H9 (cell line): Measurements from ENCODE around the gene CD1C. TPM values are rescaled to one million over a fixed set of nuclear protein-coding genes. Genes with fewer than 3 reads are reported as not detected.

Source experiments
- DNase-seq: peaks from one replicate; pipeline ENCODE4 v3.0.0-alpha.2; 2017
- H2AFZ ChIP-seq: one replicate; pipeline ENCODE4 v1.6.1; 2013; ENCODE audit warnings: mild to moderate bottlenecking, low read length, control low read depth, moderate library complexity
- H2AK5ac ChIP-seq: 2 replicates; pipeline ENCODE4 v1.6.1; 2013; ENCODE audit warnings: low read length, control low read depth, mixed read lengths; ENCODE audit not compliant: insufficient read length
- H2BK120ac ChIP-seq: one replicate; pipeline ENCODE4 v1.6.1; 2013; ENCODE audit warnings: low read depth, mild to moderate bottlenecking, low read length, control low read depth, inconsistent platforms; ENCODE audit not compliant: poor library complexity, severe bottlenecking
- H2BK12ac ChIP-seq: 2 replicates; pipeline ENCODE4 v1.6.1; 2013; ENCODE audit warnings: low read length, control low read depth, mixed read lengths, low read depth; ENCODE audit not compliant: insufficient read length
- H2BK15ac ChIP-seq: 2 replicates; pipeline ENCODE4 v1.6.1; 2013; ENCODE audit warnings: low read depth, low read length, control low read depth
- H2BK20ac ChIP-seq: one replicate; pipeline ENCODE4 v1.6.1; 2013; ENCODE audit warnings: low read depth, mild to moderate bottlenecking, low read length, control low read depth, inconsistent platforms; ENCODE audit not compliant: poor library complexity, severe bottlenecking
- H2BK5ac ChIP-seq: 2 replicates; pipeline ENCODE4 v1.6.1; 2013; ENCODE audit warnings: low read length, control low read depth, mixed read lengths; ENCODE audit not compliant: insufficient read length
- H3K14ac ChIP-seq: 2 replicates; pipeline ENCODE4 v1.6.1; 2013; ENCODE audit warnings: low read length, control low read depth; ENCODE audit not compliant: insufficient read depth
- H3K18ac ChIP-seq: 2 replicates; pipeline ENCODE4 v1.6.1; 2013; ENCODE audit warnings: low read depth, mild to moderate bottlenecking, mixed read lengths, low read length, control low read depth; ENCODE audit not compliant: insufficient read length
- H3K23ac ChIP-seq: 2 replicates; pipeline ENCODE4 v1.6.1; 2013; ENCODE audit warnings: low read length, control low read depth, mixed read lengths, low read depth; ENCODE audit not compliant: insufficient read length
- H3K23me2 ChIP-seq: 2 replicates; pipeline ENCODE4 v1.6.1; 2013; ENCODE audit warnings: low read depth, mild to moderate bottlenecking, mixed read lengths, low read length, control low read depth; ENCODE audit not compliant: insufficient read length, poor library complexity, severe bottlenecking
- H3K27ac ChIP-seq: 2 replicates; pipeline ENCODE4 v1.5.1; 2013; ENCODE audit warnings: low read length, control low read depth, mixed read lengths, low read depth; ENCODE audit not compliant: insufficient read length
- H3K27me3 ChIP-seq: 2 replicates; pipeline ENCODE4 v1.6.1; 2013; ENCODE audit warnings: low read length, control low read depth, inconsistent platforms; ENCODE audit not compliant: insufficient read depth
- H3K4ac ChIP-seq: 2 replicates; pipeline ENCODE4 v1.6.1; 2013; ENCODE audit warnings: low read depth, mild to moderate bottlenecking, control low read depth, inconsistent platforms, low read length, moderate library complexity
- H3K4me1 ChIP-seq: 2 replicates; pipeline ENCODE4 v1.6.1; 2013; ENCODE audit warnings: low read length, control low read depth, inconsistent platforms; ENCODE audit not compliant: insufficient read depth
- H3K4me2 ChIP-seq: 2 replicates; pipeline ENCODE4 v1.6.1; 2013; ENCODE audit warnings: low read length, control low read depth, mixed read lengths; ENCODE audit not compliant: insufficient read length, insufficient read depth
- H3K56ac ChIP-seq: 2 replicates; pipeline ENCODE4 v1.6.1; 2013; ENCODE audit warnings: low read depth, mild to moderate bottlenecking, mixed read lengths, low read length, control low read depth; ENCODE audit not compliant: insufficient read length
- H3K79me1 ChIP-seq: 2 replicates; pipeline ENCODE4 v1.6.1; 2013; ENCODE audit warnings: low read depth, mild to moderate bottlenecking, moderate library complexity, low read length, control low read depth, inconsistent platforms; ENCODE audit not compliant: insufficient read depth, poor library complexity, severe bottlenecking
- H3K79me2 ChIP-seq: 2 replicates; pipeline ENCODE4 v1.6.1; 2013; ENCODE audit warnings: low read length, control low read depth, inconsistent platforms; ENCODE audit not compliant: insufficient read depth
- H3K9ac ChIP-seq: 2 replicates; pipeline ENCODE4 v1.6.1; 2013; ENCODE audit warnings: low read length, control low read depth, mixed read lengths; ENCODE audit not compliant: insufficient read length; ENCODE audit errors: extremely low read depth
- H3K9me3 ChIP-seq: one replicate; pipeline ENCODE4 v1.6.1; 2013; ENCODE audit warnings: low read depth, low read length, inconsistent platforms; ENCODE audit not compliant: control insufficient read depth
- H3T11ph ChIP-seq: one replicate; pipeline ENCODE4 v1.6.1; 2013; ENCODE audit warnings: mild to moderate bottlenecking, low read length, control low read depth, inconsistent platforms
- H4K20me1 ChIP-seq: one replicate; pipeline ENCODE4 v1.6.1; 2013; ENCODE audit not compliant: control insufficient read depth, insufficient read length, insufficient read depth
- H4K5ac ChIP-seq: 2 replicates; pipeline ENCODE4 v1.6.1; 2013; ENCODE audit warnings: low read depth, mild to moderate bottlenecking, mixed read lengths, low read length, control low read depth; ENCODE audit not compliant: insufficient read length
- H4K8ac ChIP-seq: replicated peaks from 2 replicates; pipeline ENCODE4 v1.6.1; 2013; ENCODE audit warnings: low read length, control low read depth, mixed read lengths, low read depth; ENCODE audit not compliant: insufficient read length
- H4K91ac ChIP-seq: 2 replicates; pipeline ENCODE4 v1.6.1; 2013; ENCODE audit warnings: low read depth, mild to moderate bottlenecking, moderate library complexity, mixed read lengths, low read length, control low read depth; ENCODE audit not compliant: insufficient read length
- H3K27ac Mint-ChIP-seq, 3 experiments: 2 replicates in 2 of 3; 3 replicates in 1 of 3; pipeline ENCODE4 v1.8.0; 2020 to 2021; ENCODE audit warnings: mixed read lengths in 3 of 3, mild to moderate bottlenecking in 1 of 3, moderate library complexity in 1 of 3
- H3K27me3 Mint-ChIP-seq: 2 replicates; pipeline ENCODE4 v1.8.0; 2021; ENCODE audit warnings: low read depth, mild to moderate bottlenecking, moderate library complexity, mixed read lengths
- H3K36me3 Mint-ChIP-seq, 3 experiments: 2 replicates in 2 of 3; 3 replicates in 1 of 3; pipeline ENCODE4 v1.8.0; 2020 to 2021; ENCODE audit warnings: low read depth in 3 of 3, mixed read lengths in 3 of 3; ENCODE audit not compliant: insufficient read depth in 1 of 3
- H3K4me1 Mint-ChIP-seq, 2 experiments: 2 replicates each; pipeline ENCODE4 v1.8.0; 2020; ENCODE audit warnings: mixed read lengths in 2 of 2
- H3K4me3 Mint-ChIP-seq, 2 experiments: 2 replicates in 1 of 2; 3 replicates in 1 of 2; pipeline ENCODE4 v1.8.0; 2020 to 2021; ENCODE audit warnings: mild to moderate bottlenecking in 2 of 2, mixed read lengths in 2 of 2, moderate library complexity in 1 of 2
- H3K9me3 Mint-ChIP-seq, 2 experiments: 2 replicates in 1 of 2; 3 replicates in 1 of 2; pipeline ENCODE4 v1.8.0; 2020; ENCODE audit warnings: mild to moderate bottlenecking in 2 of 2, mixed read lengths in 2 of 2, moderate library complexity in 1 of 2
- WGBS: extraction: QIAGEN DNeasy Blood & Tissue Kit; methylation state at CpG from one replicate; pipeline ENCODE4 v1.1.7; 2013; ENCODE audit warnings: missing lambda C conversion rate, low lambda C conversion rate, mixed read lengths; ENCODE audit not compliant: insufficient read length; ENCODE audit errors: extremely low coverage; 5-methylcytosine and 5-hydroxymethylcytosine counted together
- total RNA-seq: library from RNA; stranded (reverse); gene quantifications from 2 replicates; pipeline ENCODE4 v1.2.1, GENCODE V29; 2021
- TF ChIP-seq, protein P1 (sequence below): fragments of 200-600 bp; sonication (generic); conservative IDR thresholded peaks from 3 replicates; pipeline ENCODE4 v1.8.0; 2021; ENCODE audit warnings: antibody characterized with exemption, mild to moderate bottlenecking

CD1C gene
- total RNA-seq, 1 experiment from 2014 or later = not detected

DNA sequence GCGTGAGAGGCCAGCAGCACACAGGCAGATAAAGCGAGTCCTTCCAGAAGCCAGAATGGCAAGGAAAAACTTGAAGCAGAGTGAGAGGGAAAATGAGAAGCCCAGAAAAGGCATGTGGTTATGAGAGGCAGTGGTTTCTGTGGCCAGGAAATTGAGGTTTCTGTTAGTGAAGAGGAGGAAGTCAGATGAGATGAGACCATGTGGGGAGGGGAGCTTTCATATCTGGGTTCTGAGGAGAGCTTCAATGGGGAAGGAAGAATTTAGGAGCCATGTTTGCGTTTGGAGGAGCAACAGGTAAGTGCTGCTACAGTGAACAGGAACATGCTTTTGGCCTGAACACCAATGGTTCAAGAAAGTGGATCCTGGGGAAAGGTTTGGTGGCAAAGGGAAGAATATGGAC lies 41.6 kb upstream of the CD1C start:
- no peaks in the 10 kb centered on the region for H3K27me3 Mint-ChIP-seq
- TF ChIP-seq, protein P1, sequence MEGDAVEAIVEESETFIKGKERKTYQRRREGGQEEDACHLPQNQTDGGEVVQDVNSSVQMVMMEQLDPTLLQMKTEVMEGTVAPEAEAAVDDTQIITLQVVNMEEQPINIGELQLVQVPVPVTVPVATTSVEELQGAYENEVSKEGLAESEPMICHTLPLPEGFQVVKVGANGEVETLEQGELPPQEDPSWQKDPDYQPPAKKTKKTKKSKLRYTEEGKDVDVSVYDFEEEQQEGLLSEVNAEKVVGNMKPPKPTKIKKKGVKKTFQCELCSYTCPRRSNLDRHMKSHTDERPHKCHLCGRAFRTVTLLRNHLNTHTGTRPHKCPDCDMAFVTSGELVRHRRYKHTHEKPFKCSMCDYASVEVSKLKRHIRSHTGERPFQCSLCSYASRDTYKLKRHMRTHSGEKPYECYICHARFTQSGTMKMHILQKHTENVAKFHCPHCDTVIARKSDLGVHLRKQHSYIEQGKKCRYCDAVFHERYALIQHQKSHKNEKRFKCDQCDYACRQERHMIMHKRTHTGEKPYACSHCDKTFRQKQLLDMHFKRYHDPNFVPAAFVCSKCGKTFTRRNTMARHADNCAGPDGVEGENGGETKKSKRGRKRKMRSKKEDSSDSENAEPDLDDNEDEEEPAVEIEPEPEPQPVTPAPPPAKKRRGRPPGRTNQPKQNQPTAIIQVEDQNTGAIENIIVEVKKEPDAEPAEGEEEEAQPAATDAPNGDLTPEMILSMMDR = no peak

More for the DNA sequence above, 41.6 kb upstream of the CD1C start:
- H2BK120ac ChIP-seq = no peak overlapping the region
- no peak overlapping the region for H3K23ac ChIP-seq
- H2BK5ac ChIP-seq = no peak overlapping the region
- no peak overlapping the region for H3K27ac ChIP-seq
- no peaks in the 10 kb centered on the region for H3K4me1 ChIP-seq
- no peak overlapping the region for H3K14ac ChIP-seq
- H3K56ac ChIP-seq = no peak overlapping the region
- H2AFZ ChIP-seq = no peak overlapping the region
- no peak overlapping the region for H3K9ac ChIP-seq
- DNase-seq = no peak
- no peak overlapping the region for H3K18ac ChIP-seq
- H2BK15ac ChIP-seq = no peak overlapping the region
- H3K4me3 Mint-ChIP-seq = no peak overlapping the region
- H3K9me3 Mint-ChIP-seq = no peaks in the 10 kb centered on the region
- no peak overlapping the region for H3K4ac ChIP-seq
- H3T11ph ChIP-seq = no peak overlapping the region
- H3K4me1 Mint-ChIP-seq = no peaks in the 10 kb centered on the region
- H4K5ac ChIP-seq = no peak overlapping the region
- no peak overlapping the region for H2AK5ac ChIP-seq
- no peaks in the 10 kb centered on the region for H3K79me1 ChIP-seq
- H3K23me2 ChIP-seq = no peaks in the 10 kb centered on the region
- H3K36me3 Mint-ChIP-seq = no peaks in the 10 kb centered on the region
- no peaks in the 10 kb centered on the region for H3K79me2 ChIP-seq
- WGBS = no CpG with 5 or more reads among the region's 3 CpGs
- no peaks in the 10 kb centered on the region for H4K20me1 ChIP-seq
- no peaks in the 10 kb centered on the region for H3K27me3 ChIP-seq
- no peak overlapping the region for H2BK20ac ChIP-seq
- H3K27ac Mint-ChIP-seq = no peak overlapping the region; a peak in 2 of 7 replicates
- H4K8ac ChIP-seq = no peak overlapping the region
- no peak overlapping the region for H3K4me2 ChIP-seq
- no peak overlapping the region for H2BK12ac ChIP-seq
- no peaks in the 10 kb centered on the region for H3K9me3 ChIP-seq
- no peak overlapping the region for H4K91ac ChIP-seq
